Measurements from ENCODE around the gene SLC18A2. TPM values are rescaled to one million over a fixed set of nuclear protein-coding genes. Genes with fewer than 3 reads are reported as not detected.

SLC18A2 gene
- total RNA-seq, 1 experiment from 2014 or later = not detected

GRCh38 chr10:117248750-117249465 lies 8.0 kb downstream of the SLC18A2 start:
- TF ChIP-seq CTCF (IDR thresholded peaks at IDR 0.05; ENCODE audit: unreplicated experiment) = no peak
- no peaks in the 10 kb centered on the region for H3K36me3 Mint-ChIP-seq (ENCODE audit: insufficient read depth, unreplicated experiment)
- H3K9me3 Mint-ChIP-seq (ENCODE audit: unreplicated experiment) = no peaks in the 10 kb centered on the region
- no peak overlapping the region for H3K27ac Mint-ChIP-seq (ENCODE audit: low read depth, unreplicated experiment)
- ChIA-PET CTCF (interaction anchor here (0.7 to 4.6 kb wide), 4 partner anchors 32 to 461 kb away, joined by 3 to 21 read pairs (median 4); no protein-coding TSS in a partner anchor), POLR2A (interaction anchor here (1.5 kb wide), 1 partner anchor 10 kb away, joined by 3 read pairs; no protein-coding TSS in a partner anchor)
- intact Hi-C loops (cut with micrococcal nuclease) = no loop called here
- BruUV-seq (replicated peaks) = no TSS peak
- peaks cover 37% of the 10 kb centered on the region for H3K27me3 Mint-ChIP-seq (ENCODE audit: insufficient read depth, unreplicated experiment)
- H3K4me3 Mint-ChIP-seq (ENCODE audit: unreplicated experiment) = no peak overlapping the region
- no peak for DNase-seq (ENCODE audit: unreplicated experiment)
- no peaks in the 10 kb centered on the region for H3K4me1 Mint-ChIP-seq (ENCODE audit: insufficient read depth, unreplicated experiment)

- no peaks in the 10 kb centered on the region for H3K4me1 Mint-ChIP-seq (ENCODE audit: insufficient read depth, unreplicated experiment)
- intact Hi-C loops (cut with micrococcal nuclease) = no loop called here
- DNase-seq (ENCODE audit: unreplicated experiment) = no peak
- peaks cover 33% of the 10 kb centered on the region for H3K27me3 Mint-ChIP-seq (ENCODE audit: insufficient read depth, unreplicated experiment)
- no peak overlapping the region for H3K27ac Mint-ChIP-seq (ENCODE audit: low read depth, unreplicated experiment)
- H3K36me3 Mint-ChIP-seq (ENCODE audit: insufficient read depth, unreplicated experiment) = no peaks in the 10 kb centered on the region
- no TSS peak for BruUV-seq (replicated peaks)
- CTCF ChIA-PET = interaction anchor here (0.5 to 4.6 kb wide), 6 partner anchors 26 to 1557 kb away, joined by 3 to 21 read pairs (median 4); no protein-coding TSS in a partner anchor
- TF ChIP-seq CTCF (IDR thresholded peaks at IDR 0.05; ENCODE audit: unreplicated experiment) = no peak
- H3K4me3 Mint-ChIP-seq (ENCODE audit: unreplicated experiment) = no peak overlapping the region
- H3K9me3 Mint-ChIP-seq (ENCODE audit: unreplicated experiment) = no peaks in the 10 kb centered on the region
- POLR2A ChIA-PET = no interaction called here
Measured at GRCh38 chr10:117249493-117250093, 8.7 kb downstream of the SLC18A2 start.

- H3K36me3 Mint-ChIP-seq (ENCODE audit: insufficient read depth, unreplicated experiment) = no peaks in the 10 kb centered on the region
Measured at GRCh38 chr10:117250411-117250810, 9.5 kb downstream of the SLC18A2 start.

More at GRCh38 chr10:117250411-117250810, 9.5 kb downstream of the SLC18A2 start:
- intact Hi-C loops (cut with micrococcal nuclease) = no loop called here
- H3K9me3 Mint-ChIP-seq (ENCODE audit: unreplicated experiment) = no peaks in the 10 kb centered on the region
- peaks cover 33% of the 10 kb centered on the region for H3K27me3 Mint-ChIP-seq (ENCODE audit: insufficient read depth, unreplicated experiment)
- BruUV-seq (replicated peaks) = no TSS peak
- POLR2A ChIA-PET = no interaction called here
- no peak overlapping the region for H3K27ac Mint-ChIP-seq (ENCODE audit: low read depth, unreplicated experiment)
- no peak for TF ChIP-seq CTCF (IDR thresholded peaks at IDR 0.05; ENCODE audit: unreplicated experiment)
- DNase-seq (ENCODE audit: unreplicated experiment) = no peak
- CTCF ChIA-PET = interaction anchor here (0.5 to 4.6 kb wide), 3 partner anchors 34 to 1556 kb away, joined by 3 to 21 read pairs (median 9); no protein-coding TSS in a partner anchor
- H3K4me3 Mint-ChIP-seq (ENCODE audit: unreplicated experiment) = no peak overlapping the region
- no peaks in the 10 kb centered on the region for H3K4me1 Mint-ChIP-seq (ENCODE audit: insufficient read depth, unreplicated experiment)

Data from MCF 10A (cell line).